ENCODE results near the gene TFDP1.
"Not testable (repeated sequence)": the region's sequence is repeated elsewhere in the genome, so short reads cannot be mapped to it uniquely, and the experiment has no call there.

TFDP1 gene

GRCh38 chr13:113576597-113576996 is 8.0 kb upstream of the TFDP1 start:
- DNase-seq = no peak

- DNase-seq = no peak
Observed at GRCh38 chr13:113577881-113578435, 6.6 kb upstream of the TFDP1 start.

- DNase-seq = no peak
Observed at GRCh38 chr13:113579686-113580085, 4.9 kb upstream of the TFDP1 start.

GRCh38 chr13:113581871-113582270 is 2.7 kb upstream of the TFDP1 start:
- DNase-seq = no peak

- DNase-seq = no peak
Observed at GRCh38 chr13:113582841-113583631, 1.5 kb upstream of the TFDP1 start.

GRCh38 chr13:113584870-113585671 is 518 bp downstream of the TFDP1 start:
- DNase-seq = no peak

- DNase-seq = no peak
Observed at GRCh38 chr13:113585896-113586295, 1.3 kb downstream of the TFDP1 start.

GRCh38 chr13:113586661-113587479 is 2.3 kb downstream of the TFDP1 start:
- no peak for DNase-seq

- no peak for DNase-seq
Observed at GRCh38 chr13:113588394-113589111, 4.0 kb downstream of the TFDP1 start.

GRCh38 chr13:113589251-113589960 is 4.9 kb downstream of the TFDP1 start:
- no peak for DNase-seq

GRCh38 chr13:113589961-113590339 is 5.4 kb downstream of the TFDP1 start:
- DNase-seq = no peak

- DNase-seq = no peak
Observed at GRCh38 chr13:113591750-113592149, 7.2 kb downstream of the TFDP1 start.

GRCh38 chr13:113592571-113592970 is 8.0 kb downstream of the TFDP1 start:
- no peak for DNase-seq

GRCh38 chr13:113594066-113594821 is 9.7 kb downstream of the TFDP1 start:
- DNase-seq = not testable (repeated sequence)

GRCh38 chr13:113595131-113595530 is 10.6 kb downstream of the TFDP1 start:
- DNase-seq = no peak

- no peak for DNase-seq
Observed at GRCh38 chr13:113596321-113597200, 12.0 kb downstream of the TFDP1 start.

- no peak for DNase-seq
Observed at GRCh38 chr13:113597391-113598080, 13.0 kb downstream of the TFDP1 start.

GRCh38 chr13:113598081-113598410 is 13.5 kb downstream of the TFDP1 start:
- no peak for DNase-seq

GRCh38 chr13:113598481-113598880 is 13.9 kb downstream of the TFDP1 start:
- DNase-seq = no peak
